Thyroid gland (tissue), 4 donors: Measurements from ENCODE around the gene CBLC. TPM values are rescaled to one million over a fixed set of nuclear protein-coding genes. Genes with fewer than 3 reads are reported as not detected.

ENCODE experiments used
- DNase-seq, 2 donors: peaks; one replicate each; pipeline ENCODE4 v3.0.0-alpha.2; 2019
- H3K27ac ChIP-seq, 3 donors: fragments of 200-600 bp; sonication (generic); 1 replicate in 2 of 3; 2 replicates in 1 of 3; pipeline ENCODE4 v1.5.1; 2016 to 2019; ENCODE audit warnings: mild to moderate bottlenecking in 1 of 3, moderate library complexity in 1 of 3
- H3K27me3 ChIP-seq: fragments of 200-600 bp; sonication (generic); one replicate; pipeline ENCODE4 v1.5.1; 2019
- H3K36me3 ChIP-seq, 2 donors: fragments of 200-600 bp; sonication (generic); one replicate each; pipeline ENCODE4 v1.5.1; 2016 to 2019
- H3K4me1 ChIP-seq, 2 donors: fragments of 200-600 bp; sonication (generic); one replicate each; pipeline ENCODE4 v1.5.1; 2017 to 2019
- H3K4me3 ChIP-seq, 3 donors: fragments of 200-600 bp; sonication (generic); replicated peaks in 1 of 3; 1 replicate in 2 of 3; 2 replicates in 1 of 3; pipeline ENCODE4 v1.5.1; 2016; ENCODE audit warnings: mild to moderate bottlenecking in 1 of 3
- H3K9me3 ChIP-seq: fragments of 200-600 bp; sonication (generic); one replicate; pipeline ENCODE4 v1.5.1; 2017
- POLR2A ChIP-seq, 2 donors: fragments of 450-650 bp; IDR thresholded peaks; one replicate each; pipeline ENCODE4 v1.6.1; 2017; ENCODE audit warnings: antibody characterized with exemption in 2 of 2, mild to moderate bottlenecking in 2 of 2, moderate library complexity in 1 of 2
- WGBS, 2 donors: methylation state at CpG; one replicate each; pipeline ENCODE4 v1.1.5; 2017; 5-methylcytosine and 5-hydroxymethylcytosine counted together
- intact Hi-C: fragments of 100-400 bp; cut with DNase I; formaldehyde crosslinking; loops from one replicate; pipeline ENCODE4 v1.15.1; 2023
- total RNA-seq, 4 donors: library from RNA; depleted of rRNA; stranded (reverse); fragments of >200 nt; gene quantifications; one replicate each; pipeline ENCODE4 v1.2.3, GENCODE V29; 2016
- TF ChIP-seq, protein P1 (sequence below), 6 experiments: fragments of 200-600 bp in 3 of 6; fragments of 450-650 bp in 3 of 6; sonication (generic) in 3 of 6; IDR thresholded peaks; one replicate each; pipeline ENCODE4 v1.5.1; 2016 to 2019; ENCODE audit warnings: antibody characterized with exemption in 6 of 6, mild to moderate bottlenecking in 2 of 6, inconsistent platforms in 1 of 6, moderate library complexity in 1 of 6

CBLC gene
- total RNA-seq, 4 donors from 2014 or later, result 2.0 to 5.6 (median 3.1) TPM

DNA sequence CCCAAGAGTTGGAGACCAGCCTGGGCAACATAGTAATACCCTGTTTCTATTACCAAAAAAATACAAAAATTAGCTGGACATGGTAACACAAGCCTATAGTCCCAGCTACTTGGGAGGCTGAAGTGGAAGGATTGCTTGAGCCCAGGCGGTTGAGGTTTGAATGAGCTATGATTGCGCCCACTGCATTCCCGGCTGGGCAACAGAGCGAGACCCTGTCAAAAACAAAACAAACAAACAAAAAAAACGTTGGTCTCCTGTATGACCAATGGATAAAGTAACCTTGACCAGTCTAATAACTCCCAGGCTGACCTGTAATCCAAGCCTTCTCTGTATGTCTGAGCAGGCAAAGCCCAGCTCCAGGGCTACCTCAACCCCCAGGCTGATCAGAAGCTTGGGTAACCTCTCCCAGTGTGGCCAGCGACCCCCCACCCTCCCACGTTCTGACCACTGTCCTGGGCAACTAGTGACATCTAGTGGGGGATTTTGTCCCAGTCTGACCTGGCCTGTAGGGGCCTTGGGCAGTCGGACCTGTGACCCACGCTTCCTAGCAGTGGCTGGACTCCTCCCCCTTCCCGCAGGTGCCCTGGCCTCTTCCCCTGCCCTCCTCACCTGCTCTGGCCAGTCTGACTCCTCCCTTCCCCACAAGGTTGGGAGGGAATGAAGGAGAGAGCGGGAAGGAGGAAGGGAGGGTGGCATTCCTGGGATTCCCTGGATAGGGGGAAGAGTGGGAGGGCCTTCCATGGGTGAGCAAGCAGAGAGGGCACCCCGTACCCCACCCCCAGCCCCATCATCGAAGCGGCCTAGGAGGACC is 30.2 kb downstream of the CBLC start:
- peak in 1 of 2 donors; percentile 24 for TF ChIP-seq POLR2A (IDR thresholded peaks at IDR 0.05)
- TF ChIP-seq, protein P1, sequence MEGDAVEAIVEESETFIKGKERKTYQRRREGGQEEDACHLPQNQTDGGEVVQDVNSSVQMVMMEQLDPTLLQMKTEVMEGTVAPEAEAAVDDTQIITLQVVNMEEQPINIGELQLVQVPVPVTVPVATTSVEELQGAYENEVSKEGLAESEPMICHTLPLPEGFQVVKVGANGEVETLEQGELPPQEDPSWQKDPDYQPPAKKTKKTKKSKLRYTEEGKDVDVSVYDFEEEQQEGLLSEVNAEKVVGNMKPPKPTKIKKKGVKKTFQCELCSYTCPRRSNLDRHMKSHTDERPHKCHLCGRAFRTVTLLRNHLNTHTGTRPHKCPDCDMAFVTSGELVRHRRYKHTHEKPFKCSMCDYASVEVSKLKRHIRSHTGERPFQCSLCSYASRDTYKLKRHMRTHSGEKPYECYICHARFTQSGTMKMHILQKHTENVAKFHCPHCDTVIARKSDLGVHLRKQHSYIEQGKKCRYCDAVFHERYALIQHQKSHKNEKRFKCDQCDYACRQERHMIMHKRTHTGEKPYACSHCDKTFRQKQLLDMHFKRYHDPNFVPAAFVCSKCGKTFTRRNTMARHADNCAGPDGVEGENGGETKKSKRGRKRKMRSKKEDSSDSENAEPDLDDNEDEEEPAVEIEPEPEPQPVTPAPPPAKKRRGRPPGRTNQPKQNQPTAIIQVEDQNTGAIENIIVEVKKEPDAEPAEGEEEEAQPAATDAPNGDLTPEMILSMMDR (IDR thresholded peaks at IDR 0.05), result peak in 4 of 6 experiments; percentile 21 to 41 (median 28)
- peak; percentile 91 to 92 for DNase-seq
- Histone ChIP-seq H3K36me3 (no peaks in the 10 kb centered on the region), H3K27me3 (no peaks in the 10 kb centered on the region), H3K4me3 (no peak overlapping the region), H3K4me1 (peaks cover 33 to 47% of the 10 kb centered on the region in 2 donors), H3K27ac (peak overlapping the region; percentile 90 to 99 (median 95)), H3K9me3 (no peaks in the 10 kb centered on the region)
- intact Hi-C loops, result loop anchor here (2.0 kb wide), 1 partner anchor 31 kb away; no protein-coding TSS in a partner anchor
- 9 to 18% methylated on average over 14 of the region's 14 CpGs for WGBS, 2 donors

- TF ChIP-seq, protein P1 (IDR thresholded peaks at IDR 0.05), result no peak
- TF ChIP-seq POLR2A (IDR thresholded peaks at IDR 0.05), result peak in 1 of 2 donors; percentile 70
- Histone ChIP-seq H3K27ac (peak within 1 kb of the TSS; percentile 90 to 99 (median 95)), H3K9me3 (no peaks in the 10 kb centered on the region), H3K36me3 (peaks cover under 1 to 6% of the 10 kb centered on the region in 2 donors), H3K4me1 (peaks cover 33 to 47% of the 10 kb centered on the region in 2 donors), H3K4me3 (peak within 1 kb of the TSS; percentile 43 to 73 (median 64)), H3K27me3 (no peaks in the 10 kb centered on the region)
- intact Hi-C loops, result loop anchor here (2.0 kb wide), 1 partner anchor 30 kb away; no protein-coding TSS in a partner anchor
- WGBS, 2 donors, result 1 to 8% methylated on average over 7 to 41 of the region's 59 CpGs
- peak; percentile 91 to 94 for DNase-seq
These were observed 31.0 kb downstream of the CBLC start, which contains the start of gene BCAM for GRCh38 chr19:44808463-44809371. Gene BCAM (plus strand): TSS chr19:44809103. CDS start chr19:44809125, 22 bp downstream.

DNA sequence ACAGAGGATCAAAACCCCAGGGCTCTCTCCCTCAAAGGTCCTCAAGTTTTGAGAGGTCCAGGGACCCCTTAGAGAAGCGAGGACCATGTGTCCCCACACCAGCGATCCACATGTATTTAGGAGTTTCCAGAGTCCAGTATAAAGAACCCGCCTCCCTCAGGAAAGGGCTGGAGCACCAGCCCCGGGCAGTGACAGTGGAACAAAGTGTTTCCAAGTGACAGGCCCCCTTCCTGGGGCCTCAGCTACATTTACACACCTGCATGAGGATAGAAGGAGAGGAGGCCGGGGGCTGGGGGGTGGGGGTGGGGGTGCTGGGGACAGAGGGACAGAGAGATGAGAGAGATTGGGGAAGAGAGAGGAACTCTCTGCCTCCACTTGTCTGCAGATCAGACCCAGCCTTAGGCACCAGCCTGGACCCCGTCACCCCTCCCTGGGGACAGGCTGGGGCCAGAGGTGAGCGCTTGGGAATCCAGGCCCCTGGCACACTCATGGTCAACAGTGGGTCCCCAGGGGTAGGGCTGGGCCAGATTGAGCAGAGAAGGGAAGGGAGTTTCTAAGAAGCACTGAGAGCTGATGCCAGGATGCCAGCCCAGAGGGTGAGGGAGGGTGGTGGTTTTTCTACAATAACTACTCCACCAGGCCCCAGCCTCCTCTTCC is 32.0 kb downstream of the CBLC start:
- Histone ChIP-seq H3K36me3 (peaks cover 9 to 15% of the 10 kb centered on the region in 2 donors), H3K4me3 (peak overlapping the region; percentile 43 to 73 (median 64)), H3K27ac (peak overlapping the region; percentile 76 to 95 (median 90)), H3K27me3 (no peaks in the 10 kb centered on the region), H3K9me3 (no peaks in the 10 kb centered on the region), H3K4me1 (peaks cover 33 to 47% of the 10 kb centered on the region in 2 donors)
- peak; percentile 41 to 43 for DNase-seq
- TF ChIP-seq POLR2A (IDR thresholded peaks at IDR 0.05), result no peak
- TF ChIP-seq, protein P1 (IDR thresholded peaks at IDR 0.05), result no peak
- intact Hi-C loops, result loop anchor here (2.0 kb wide), 1 partner anchor 29 kb away; no protein-coding TSS in a partner anchor
- WGBS, 2 donors, result 21 to 25% methylated on average over 6 to 7 of the region's 7 CpGs

GRCh38 chr19:44810234-44811121 is 32.8 kb downstream of the CBLC start:
- Histone ChIP-seq H3K27ac (peak overlapping the region; percentile 26 to 95 (median 90)), H3K4me3 (peak overlapping the region in 1 of 3 donors; percentile 64), H3K4me1 (peaks cover 33 to 47% of the 10 kb centered on the region in 2 donors), H3K27me3 (no peaks in the 10 kb centered on the region), H3K36me3 (peaks cover 16 to 19% of the 10 kb centered on the region in 2 donors), H3K9me3 (no peaks in the 10 kb centered on the region)
- intact Hi-C loops, result no loop called here
- no peak for TF ChIP-seq POLR2A (IDR thresholded peaks at IDR 0.05)
- TF ChIP-seq, protein P1 (IDR thresholded peaks at IDR 0.05), result no peak
- DNase-seq, result peak; percentile 43 to 55
- 39 to 51% methylated on average over 13 of the region's 13 CpGs for WGBS, 2 donors
